ENCODE data around the gene SH3BGRL2. TPM values are rescaled to one million over a fixed set of nuclear protein-coding genes. Genes with fewer than 3 reads are reported as not detected.
"Not testable (repeated sequence)": the region's sequence is repeated elsewhere in the genome, so short reads cannot be mapped to it uniquely, and the experiment has no call there.

Gene SH3BGRL2
- total RNA-seq, 4 donors from 2014 or later, result 54.7 to 177 (median 128) TPM

DNA sequence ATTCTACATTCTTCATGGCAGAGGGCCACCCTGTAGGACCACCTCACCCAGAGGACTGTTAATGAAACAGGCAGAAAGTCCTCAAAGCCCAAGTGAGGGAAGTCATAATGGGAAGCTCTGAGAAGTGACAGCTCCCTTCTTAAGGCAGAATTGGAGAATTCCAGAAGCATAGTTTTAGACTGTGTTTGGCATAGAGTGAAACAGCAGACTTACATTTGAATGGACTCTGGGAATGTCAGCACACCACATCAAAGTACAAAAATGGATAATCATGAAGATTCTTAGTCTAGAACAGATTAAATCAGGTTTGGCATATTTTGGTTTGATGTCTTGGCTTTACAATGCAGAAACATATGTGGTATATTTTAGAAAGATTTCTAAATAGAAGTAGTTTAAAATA is 17.9 kb downstream of the SH3BGRL2 start:
- no peaks in the 10 kb centered on the region for H3K9me3 ChIP-seq

DNA sequence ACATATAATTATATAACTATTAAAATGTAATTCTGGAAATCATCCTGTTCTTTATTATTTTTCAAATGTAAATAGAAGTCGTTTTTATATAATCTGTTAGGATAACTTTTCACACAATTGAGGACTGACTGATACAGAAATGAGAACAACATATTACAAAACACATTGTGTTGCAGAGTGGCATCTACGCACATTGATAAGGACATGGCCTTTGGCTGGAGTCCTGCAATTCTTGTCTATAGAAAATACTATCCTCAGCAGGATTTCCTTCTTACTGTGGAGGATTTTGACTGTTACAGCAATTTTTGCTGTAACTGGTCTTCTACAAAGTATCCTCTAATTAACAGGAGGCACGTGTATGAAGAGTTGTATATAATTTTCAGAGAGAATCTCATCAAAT is 19.8 kb downstream of the SH3BGRL2 start:
- in situ Hi-C loops (cut with MboI; ENCODE audit: low pct_ligation_motif_present in 1 of 4, low pct_unique_long_range_greater_than_20kb in 1 of 4, low sequenced_read_pairs in 3 of 4) (no loop called here), intact Hi-C loops (cut with DNase I; ENCODE audit: low total_unique reads) (no loop called here)
- no peaks in the 10 kb centered on the region for H3K27me3 ChIP-seq
- no peaks in the 10 kb centered on the region for H3K36me3 ChIP-seq
- TF ChIP-seq EP300 (IDR thresholded peaks at IDR 0.05; ENCODE audit: low read depth) (no peak), POLR2AphosphoS5 (IDR thresholded peaks at IDR 0.05) (no peak), POLR2A (IDR thresholded peaks at IDR 0.05) (no peak)
- TF ChIP-seq, protein P1, sequence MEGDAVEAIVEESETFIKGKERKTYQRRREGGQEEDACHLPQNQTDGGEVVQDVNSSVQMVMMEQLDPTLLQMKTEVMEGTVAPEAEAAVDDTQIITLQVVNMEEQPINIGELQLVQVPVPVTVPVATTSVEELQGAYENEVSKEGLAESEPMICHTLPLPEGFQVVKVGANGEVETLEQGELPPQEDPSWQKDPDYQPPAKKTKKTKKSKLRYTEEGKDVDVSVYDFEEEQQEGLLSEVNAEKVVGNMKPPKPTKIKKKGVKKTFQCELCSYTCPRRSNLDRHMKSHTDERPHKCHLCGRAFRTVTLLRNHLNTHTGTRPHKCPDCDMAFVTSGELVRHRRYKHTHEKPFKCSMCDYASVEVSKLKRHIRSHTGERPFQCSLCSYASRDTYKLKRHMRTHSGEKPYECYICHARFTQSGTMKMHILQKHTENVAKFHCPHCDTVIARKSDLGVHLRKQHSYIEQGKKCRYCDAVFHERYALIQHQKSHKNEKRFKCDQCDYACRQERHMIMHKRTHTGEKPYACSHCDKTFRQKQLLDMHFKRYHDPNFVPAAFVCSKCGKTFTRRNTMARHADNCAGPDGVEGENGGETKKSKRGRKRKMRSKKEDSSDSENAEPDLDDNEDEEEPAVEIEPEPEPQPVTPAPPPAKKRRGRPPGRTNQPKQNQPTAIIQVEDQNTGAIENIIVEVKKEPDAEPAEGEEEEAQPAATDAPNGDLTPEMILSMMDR (IDR thresholded peaks at IDR 0.05), result no peak
- 55 to 59% methylated on average over 3 of the region's 3 CpGs for WGBS, 2 donors (ENCODE audit: low coverage in 1 of 2)
- H3K27ac ChIP-seq, result no peak overlapping the region
- H3K4me3 ChIP-seq, result no peak overlapping the region
- H3K9me3 ChIP-seq, result no peaks in the 10 kb centered on the region
- DNase-seq, result no peak
- peaks cover 4 to 49% (median 22%) of the 10 kb centered on the region in 4 donors for H3K4me1 ChIP-seq

More for the DNA sequence above, 17.9 kb downstream of the SH3BGRL2 start:
- Histone ChIP-seq H3K4me1 (peaks cover 4 to 53% (median 25%) of the 10 kb centered on the region in 4 donors), H3K4me3 (no peak overlapping the region), H3K27ac (peak overlapping the region; percentile 51 to 68 (median 60)), H3K27me3 (no peaks in the 10 kb centered on the region), H3K36me3 (no peaks in the 10 kb centered on the region)
- DNase-seq, result no peak
- TF ChIP-seq, protein P1 (IDR thresholded peaks at IDR 0.05), result no peak
- intact Hi-C loops (cut with DNase I; ENCODE audit: low total_unique reads) (no loop called here), in situ Hi-C loops (cut with MboI; ENCODE audit: low pct_ligation_motif_present in 1 of 4, low pct_unique_long_range_greater_than_20kb in 1 of 4, low sequenced_read_pairs in 3 of 4) (no loop called here)

DNA sequence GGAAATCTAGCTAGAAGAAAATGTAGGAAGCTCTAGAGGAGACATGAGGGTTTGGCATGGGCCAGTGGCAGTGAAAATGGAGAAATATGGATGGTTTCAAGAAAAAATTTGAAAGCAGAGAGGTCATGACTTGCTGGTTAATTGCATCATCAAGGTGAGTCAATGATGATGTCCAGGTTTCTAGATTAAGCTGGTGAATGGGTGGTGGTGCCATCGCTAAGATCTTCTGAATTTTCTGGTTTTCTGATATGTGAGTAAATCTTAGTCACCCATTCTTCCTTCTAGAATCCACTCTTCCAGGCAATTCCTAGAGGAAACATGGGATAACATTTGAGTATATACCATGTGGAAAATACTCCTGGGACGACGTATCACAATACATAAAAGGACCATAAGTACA is 25.0 kb downstream of the SH3BGRL2 start:
- Histone ChIP-seq H3K4me1 (peaks cover 0 to 9% (median 0%) of the 10 kb centered on the region in 4 donors), H3K36me3 (no peaks in the 10 kb centered on the region), H3K9me3 (no peaks in the 10 kb centered on the region), H3K4me3 (no peak overlapping the region), H3K27me3 (no peaks in the 10 kb centered on the region), H3K27ac (no peak overlapping the region)
- in situ Hi-C loops (cut with MboI; ENCODE audit: low pct_ligation_motif_present in 1 of 4, low pct_unique_long_range_greater_than_20kb in 1 of 4, low sequenced_read_pairs in 3 of 4) (no loop called here), intact Hi-C loops (cut with DNase I; ENCODE audit: low total_unique reads) (no loop called here)
- TF ChIP-seq, protein P1 (IDR thresholded peaks at IDR 0.05), result no peak
- TF ChIP-seq POLR2A (IDR thresholded peaks at IDR 0.05) (no peak), EP300 (IDR thresholded peaks at IDR 0.05; ENCODE audit: low read depth) (no peak), POLR2AphosphoS5 (IDR thresholded peaks at IDR 0.05) (no peak)
- WGBS, 2 donors (ENCODE audit: low coverage in 1 of 2), result 92 to 98% methylated on average over 2 to 3 of the region's 3 CpGs
- no peak for DNase-seq

DNA sequence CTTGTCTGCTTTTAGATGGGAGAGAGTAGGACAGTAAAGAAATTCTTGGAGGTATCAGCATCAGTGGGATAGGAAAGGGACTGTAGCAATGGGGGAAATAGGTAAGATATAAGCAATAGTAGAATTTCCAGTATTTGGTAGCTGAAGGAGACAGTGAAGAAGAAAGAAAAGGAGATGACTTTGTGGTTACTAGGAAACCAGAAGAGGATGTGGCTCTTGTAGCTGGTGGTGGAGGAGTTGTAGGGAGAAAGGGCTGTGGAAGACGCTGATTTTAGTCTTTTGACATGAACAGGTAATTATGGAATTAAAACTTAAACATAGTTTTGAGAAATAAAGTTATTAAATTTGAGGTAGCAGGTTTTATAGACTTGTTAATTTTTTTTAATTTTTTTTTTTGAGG is 26.1 kb downstream of the SH3BGRL2 start:
- Histone ChIP-seq H3K27ac (no peak overlapping the region), H3K4me3 (no peak overlapping the region), H3K27me3 (no peaks in the 10 kb centered on the region), H3K4me1 (peaks cover 0 to 9% (median 0%) of the 10 kb centered on the region in 4 donors), H3K9me3 (no peaks in the 10 kb centered on the region), H3K36me3 (no peaks in the 10 kb centered on the region)
- TF ChIP-seq POLR2AphosphoS5 (IDR thresholded peaks at IDR 0.05) (no peak), POLR2A (IDR thresholded peaks at IDR 0.05) (no peak), EP300 (IDR thresholded peaks at IDR 0.05; ENCODE audit: low read depth) (no peak)
- TF ChIP-seq, protein P1 (IDR thresholded peaks at IDR 0.05), result no peak
- WGBS, 2 donors (ENCODE audit: low coverage in 1 of 2), result 60 to 80% methylated on average over 1 of the region's 1 CpG
- DNase-seq, result no peak
- intact Hi-C loops (cut with DNase I; ENCODE audit: low total_unique reads), result no loop called here
- in situ Hi-C loops (cut with MboI; ENCODE audit: low pct_ligation_motif_present in 1 of 4, low pct_unique_long_range_greater_than_20kb in 1 of 4, low sequenced_read_pairs in 3 of 4), result no loop called here

DNA sequence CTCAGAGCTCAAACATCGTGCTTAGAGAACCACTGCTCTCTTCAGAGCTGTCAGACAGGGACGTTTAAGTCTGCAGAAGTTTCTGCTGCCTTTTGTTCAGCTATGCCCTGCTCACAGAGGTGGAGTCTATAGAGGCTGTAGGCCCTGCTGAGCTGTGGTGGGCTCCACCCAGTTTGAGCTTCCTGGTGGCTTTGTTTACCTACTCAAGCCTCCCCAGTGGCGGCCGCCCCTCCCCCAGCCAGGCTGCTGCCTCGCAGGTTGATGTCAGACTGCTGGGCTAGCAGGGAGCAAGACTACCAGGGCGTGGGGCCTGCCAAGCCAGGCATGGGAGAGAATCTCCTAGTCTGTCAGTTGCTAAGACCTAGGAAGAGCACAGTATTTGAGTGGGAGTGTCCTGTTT is 32.5 kb downstream of the SH3BGRL2 start:
- DNase-seq, result peak; percentile 86
- intact Hi-C loops (cut with DNase I; ENCODE audit: low total_unique reads); H3K36me3 ChIP-seq; H3K4me3 ChIP-seq; in situ Hi-C loops (cut with MboI; ENCODE audit: low pct_ligation_motif_present in 1 of 4, low pct_unique_long_range_greater_than_20kb in 1 of 4, low sequenced_read_pairs in 3 of 4); H3K27me3 ChIP-seq; H3K9me3 ChIP-seq: not testable (repeated sequence)
- WGBS, 2 donors (ENCODE audit: low coverage in 1 of 2), result 48% methylated on average over 6 of the region's 6 CpGs; no CpG with 5 or more reads in 1 of the 2 donors
- Histone ChIP-seq H3K27ac (peak overlapping the region in 3 of 4 donors; percentile 56 to 70 (median 63)), H3K4me1 (peaks cover 0 to 21% (median 9%) of the 10 kb centered on the region in 4 donors)
